Activated T-helper 17 cell treated with anti-CD3 and anti-CD28 coated beads, Interleukin-2, amount 50 U/mL, for 72 hours (primary cell): ENCODE results near the gene PTPA. TPM values are rescaled to one million over a fixed set of nuclear protein-coding genes. Genes with fewer than 3 reads are reported as not detected.
"Not testable (repeated sequence)": the region's sequence is repeated elsewhere in the genome, so short reads cannot be mapped to it uniquely, and the experiment has no call there.

Source experiments
- ATAC-seq: fragments of 150-1000 bp; cut with Tn5 transposase; replicated peaks from 2 replicates; pipeline ENCODE4 v1.10.0; 2021; ENCODE audit warnings: mild to moderate bottlenecking, moderate library complexity
- H3K27ac Mint-ChIP-seq: one replicate; pipeline ENCODE4 v1.8.0; 2022; ENCODE audit warnings: mixed read lengths
- H3K27me3 Mint-ChIP-seq: one replicate; pipeline ENCODE4 v1.8.0; 2022; ENCODE audit warnings: mixed read lengths
- H3K36me3 Mint-ChIP-seq: one replicate; pipeline ENCODE4 v1.8.0; 2022; ENCODE audit warnings: low read depth, mild to moderate bottlenecking, mixed read lengths
- H3K4me1 Mint-ChIP-seq: one replicate; pipeline ENCODE4 v1.8.0; 2022; ENCODE audit warnings: mixed read lengths
- H3K4me3 Mint-ChIP-seq: one replicate; pipeline ENCODE4 v1.8.0; 2022; ENCODE audit warnings: mild to moderate bottlenecking, mixed read lengths
- H3K9me3 Mint-ChIP-seq: one replicate; pipeline ENCODE4 v1.8.0; 2022; ENCODE audit warnings: mixed read lengths
- total RNA-seq, 2 donors: library from RNA; stranded (reverse); gene quantifications; one replicate each; pipeline ENCODE4 v1.2.3, GENCODE V29; 2022

The PTPA gene
- total RNA-seq, 2 donors from 2014 or later: 77.9 to 131 TPM

DNA sequence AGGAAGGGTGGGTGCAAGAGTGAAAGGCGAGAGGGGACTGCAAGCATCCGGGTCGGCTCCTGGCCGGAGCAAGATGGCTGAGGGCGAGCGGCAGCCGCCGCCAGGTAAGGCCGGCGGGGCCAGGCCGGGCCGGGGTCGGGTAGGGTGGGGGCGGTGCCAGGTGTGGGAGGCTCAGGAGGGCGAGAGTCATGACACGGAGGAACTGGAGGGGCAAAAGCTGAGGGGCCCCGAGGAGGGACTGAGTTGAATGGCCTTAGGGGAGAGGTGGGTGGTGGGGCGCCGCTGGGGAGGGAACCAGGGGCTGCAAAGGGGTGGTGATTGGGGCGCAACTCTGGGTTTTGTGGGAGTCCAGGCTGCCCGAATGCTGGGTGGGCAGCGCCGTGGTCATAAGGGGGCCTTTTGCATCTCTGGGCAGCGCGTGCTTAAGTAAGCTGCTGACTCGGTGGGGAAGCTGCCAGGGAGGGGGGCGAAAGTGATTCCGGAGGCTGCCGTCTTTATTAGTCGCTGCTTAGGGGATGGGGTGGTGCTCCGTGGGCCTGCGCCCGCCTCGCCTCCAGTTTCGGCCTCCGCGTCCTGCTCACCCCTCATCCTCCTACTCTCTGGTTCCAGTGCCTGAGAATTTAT is 425 bp downstream of the PTPA start:
- no peak for ATAC-seq
- H3K27ac Mint-ChIP-seq: peak overlapping the region; percentile 90
- peak overlapping the region; percentile 92 for H3K4me3 Mint-ChIP-seq
- no peaks in the 10 kb centered on the region for H3K36me3 Mint-ChIP-seq
- no peaks in the 10 kb centered on the region for H3K9me3 Mint-ChIP-seq
- peaks cover 16% of the 10 kb centered on the region for H3K4me1 Mint-ChIP-seq
- H3K27me3 Mint-ChIP-seq: no peaks in the 10 kb centered on the region

DNA sequence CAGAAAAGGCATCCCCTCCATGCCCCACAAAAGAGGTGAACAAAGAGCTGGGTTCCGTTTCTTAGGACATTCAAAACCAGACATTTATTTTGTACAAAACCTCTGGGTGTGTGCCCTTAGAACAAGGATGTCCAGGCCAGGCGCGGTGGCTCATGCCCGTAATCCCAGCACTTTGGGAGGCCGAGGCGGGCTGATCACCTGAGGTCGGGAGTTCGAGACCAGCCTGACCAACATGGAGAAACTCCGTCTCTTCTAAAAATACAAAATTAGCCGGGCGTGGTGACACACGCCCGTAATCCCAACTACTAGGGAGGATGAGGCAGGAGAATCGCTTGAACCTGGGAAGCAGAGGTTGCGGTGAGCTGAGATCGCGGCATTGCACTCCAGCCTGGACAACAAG is 1.3 kb downstream of the PTPA start:
- H3K27ac Mint-ChIP-seq: peak overlapping the region; percentile 90
- H3K27me3 Mint-ChIP-seq, H3K9me3 Mint-ChIP-seq, H3K36me3 Mint-ChIP-seq, ATAC-seq: not testable (repeated sequence)
- peak overlapping the region; percentile 92 for H3K4me3 Mint-ChIP-seq
- peaks cover 16% of the 10 kb centered on the region for H3K4me1 Mint-ChIP-seq

DNA sequence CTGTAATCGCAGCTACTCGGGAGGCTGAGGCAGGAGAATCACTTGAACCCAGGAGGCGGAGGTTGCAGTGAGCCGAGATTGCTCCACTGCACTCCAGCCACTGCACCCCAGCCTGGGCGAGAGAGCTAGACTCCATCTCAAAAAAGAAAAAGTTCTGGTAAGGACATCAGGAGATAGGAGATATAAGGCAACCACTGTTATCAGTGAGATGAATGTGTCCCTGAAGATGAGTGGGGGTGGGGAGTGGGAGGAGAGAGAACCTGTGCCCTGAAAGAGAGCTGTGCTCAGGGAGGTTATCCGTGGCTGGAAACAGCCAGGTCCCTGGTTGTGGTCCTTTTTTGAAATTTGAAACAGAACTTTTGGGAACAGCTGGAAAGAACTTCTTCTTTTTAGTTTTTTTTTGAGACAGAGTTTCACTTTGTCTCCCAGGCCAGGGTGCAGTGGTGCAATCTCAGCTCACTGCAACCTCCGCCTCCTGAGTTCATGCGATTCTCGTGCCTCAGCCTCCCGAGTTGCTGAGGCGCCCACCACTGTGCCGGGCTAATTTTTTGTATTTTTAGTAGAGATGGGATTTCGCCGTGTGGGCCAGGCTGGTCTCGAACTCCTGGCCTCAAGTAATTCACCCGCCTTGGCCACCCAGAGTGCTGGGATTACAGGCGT is 2.6 kb downstream of the PTPA start:
- peaks cover 14% of the 10 kb centered on the region for H3K4me1 Mint-ChIP-seq
- no peaks in the 10 kb centered on the region for H3K27me3 Mint-ChIP-seq
- H3K9me3 Mint-ChIP-seq: no peaks in the 10 kb centered on the region
- no peak overlapping the region for H3K4me3 Mint-ChIP-seq
- peaks cover under 1% of the 10 kb centered on the region for H3K36me3 Mint-ChIP-seq
- no peak for ATAC-seq
- H3K27ac Mint-ChIP-seq: no peak overlapping the region

DNA sequence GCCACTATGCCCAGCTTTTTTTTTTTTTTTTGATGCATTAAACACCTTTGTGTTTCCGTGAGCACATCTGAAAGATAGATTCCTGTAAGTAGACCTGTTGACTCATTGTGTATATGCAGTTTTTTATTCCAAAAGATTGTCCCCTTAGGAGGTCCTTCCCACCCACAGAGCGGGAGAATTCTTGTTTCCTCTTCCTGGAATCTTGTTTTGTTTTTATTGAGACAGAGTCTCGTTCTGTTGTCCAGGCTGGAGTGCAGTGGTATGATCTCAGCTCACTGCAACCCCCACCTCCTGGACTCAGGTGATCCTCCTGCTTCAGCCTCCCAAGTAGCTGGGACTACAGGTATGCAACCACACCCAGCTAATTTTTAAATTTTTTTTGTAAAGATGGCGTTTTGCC is 7.6 kb downstream of the PTPA start:
- ATAC-seq: no peak
- Mint-ChIP-seq H3K27me3 (no peaks in the 10 kb centered on the region), H3K27ac (no peak overlapping the region), H3K4me1 (peaks cover 5% of the 10 kb centered on the region), H3K36me3 (peaks cover 47% of the 10 kb centered on the region), H3K9me3 (no peaks in the 10 kb centered on the region), H3K4me3 (no peak overlapping the region)

DNA sequence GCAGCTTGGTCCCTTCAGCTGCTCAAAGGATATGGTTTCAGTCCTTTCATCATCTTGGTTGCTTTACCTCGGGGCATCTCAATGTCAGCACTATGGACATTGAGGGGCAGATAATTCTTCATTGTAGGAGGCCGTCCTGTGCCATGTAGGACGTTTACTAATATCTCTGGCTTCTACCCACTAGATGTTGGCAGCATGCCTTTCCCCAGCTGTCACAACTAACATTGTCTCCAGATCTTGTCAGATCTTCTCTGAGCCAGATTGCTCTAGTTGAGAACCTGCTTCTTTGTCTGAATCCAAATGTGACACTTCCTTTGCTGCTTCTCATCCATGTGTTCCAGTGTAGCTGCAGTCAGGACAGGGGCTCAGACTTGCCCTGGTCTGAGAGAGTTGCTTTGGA is 10.3 kb downstream of the PTPA start:
- peaks cover 69% of the 10 kb centered on the region for H3K36me3 Mint-ChIP-seq
- H3K4me3 Mint-ChIP-seq: no peak overlapping the region
- no peaks in the 10 kb centered on the region for H3K27me3 Mint-ChIP-seq
- ATAC-seq: no peak
- H3K9me3 Mint-ChIP-seq: no peaks in the 10 kb centered on the region
- H3K4me1 Mint-ChIP-seq: no peaks in the 10 kb centered on the region
- H3K27ac Mint-ChIP-seq: peak overlapping the region; percentile 78

DNA sequence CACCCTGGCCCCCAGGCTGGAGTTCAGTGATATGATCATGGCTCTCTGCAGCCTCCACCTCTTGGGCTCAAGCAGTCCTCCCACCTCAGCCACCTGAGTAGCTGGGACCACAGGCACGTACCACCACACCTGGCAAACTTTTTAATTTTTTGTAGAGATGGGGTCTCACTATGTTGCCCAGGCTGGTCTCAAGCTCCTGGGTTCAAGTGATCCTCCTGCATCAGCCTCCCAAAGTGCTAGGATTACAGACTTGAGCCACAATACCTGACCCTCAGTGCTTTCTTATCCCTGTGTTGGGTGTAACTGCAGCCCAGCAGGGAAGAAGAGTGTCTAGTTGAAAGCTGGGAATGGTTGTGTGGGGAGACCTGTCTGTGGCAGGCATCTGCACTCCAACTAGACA is 10.9 kb downstream of the PTPA start:
- Mint-ChIP-seq H3K4me3 (no peak overlapping the region), H3K36me3 (peaks cover 75% of the 10 kb centered on the region), H3K4me1 (no peaks in the 10 kb centered on the region), H3K9me3 (no peaks in the 10 kb centered on the region), H3K27me3 (no peaks in the 10 kb centered on the region), H3K27ac (peak overlapping the region; percentile 52)
- no peak for ATAC-seq

DNA sequence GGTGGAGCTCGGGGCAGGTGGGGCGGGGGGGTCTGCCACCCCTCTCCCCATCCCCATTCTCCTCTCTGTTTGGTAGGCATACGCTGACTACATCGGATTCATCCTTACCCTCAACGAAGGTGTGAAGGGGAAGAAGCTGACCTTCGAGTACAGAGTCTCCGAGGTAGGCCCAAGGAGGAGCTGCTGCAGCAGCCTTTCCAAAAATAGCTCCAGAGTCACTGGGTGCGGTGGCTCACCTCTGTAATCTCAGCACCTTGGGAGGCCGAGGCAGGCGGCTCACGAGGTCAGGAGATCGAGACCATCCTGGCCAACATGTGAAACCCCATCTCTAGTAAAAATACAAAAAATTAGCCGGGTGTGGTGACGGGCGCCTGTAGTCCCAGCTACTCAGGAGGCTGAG is 11.8 kb downstream of the PTPA start:
- H3K27ac Mint-ChIP-seq, H3K4me3 Mint-ChIP-seq, H3K27me3 Mint-ChIP-seq, H3K4me1 Mint-ChIP-seq, ATAC-seq, H3K9me3 Mint-ChIP-seq: not testable (repeated sequence)
- peaks cover 84% of the 10 kb centered on the region for H3K36me3 Mint-ChIP-seq

DNA sequence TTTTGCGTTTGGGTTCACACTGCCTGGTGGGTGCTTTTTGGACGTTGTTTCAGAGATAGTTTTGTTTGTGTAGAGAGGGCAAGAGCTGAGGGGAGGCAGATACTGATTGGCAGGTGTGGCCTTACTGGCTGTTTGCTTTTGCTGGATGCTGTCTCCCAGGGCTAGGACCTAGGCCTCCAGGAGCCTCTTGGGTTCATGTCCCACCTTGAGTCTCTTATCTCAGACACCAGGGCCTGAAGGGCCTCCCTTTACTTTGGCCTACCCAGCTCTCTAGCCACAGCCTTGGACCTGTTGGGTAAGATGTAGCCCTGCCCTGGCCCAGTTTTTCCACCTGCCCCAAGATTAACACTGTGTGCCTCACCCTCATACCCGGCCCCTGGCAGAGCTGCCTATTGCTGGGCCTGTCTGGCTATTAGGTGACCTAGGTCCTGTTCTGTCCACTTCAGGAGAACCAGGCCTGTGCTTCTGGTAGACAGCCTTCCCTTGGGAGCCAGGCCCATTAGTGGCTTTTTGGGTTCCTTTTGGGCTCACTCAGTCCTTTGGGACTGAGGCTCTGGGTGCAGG is 13.4 kb downstream of the PTPA start:
- no peaks in the 10 kb centered on the region for H3K27me3 Mint-ChIP-seq
- H3K27ac Mint-ChIP-seq: no peak overlapping the region
- H3K36me3 Mint-ChIP-seq: peaks cover 91% of the 10 kb centered on the region
- no peak for ATAC-seq
- H3K9me3 Mint-ChIP-seq: no peaks in the 10 kb centered on the region
- no peak overlapping the region for H3K4me3 Mint-ChIP-seq
- H3K4me1 Mint-ChIP-seq: no peaks in the 10 kb centered on the region

DNA sequence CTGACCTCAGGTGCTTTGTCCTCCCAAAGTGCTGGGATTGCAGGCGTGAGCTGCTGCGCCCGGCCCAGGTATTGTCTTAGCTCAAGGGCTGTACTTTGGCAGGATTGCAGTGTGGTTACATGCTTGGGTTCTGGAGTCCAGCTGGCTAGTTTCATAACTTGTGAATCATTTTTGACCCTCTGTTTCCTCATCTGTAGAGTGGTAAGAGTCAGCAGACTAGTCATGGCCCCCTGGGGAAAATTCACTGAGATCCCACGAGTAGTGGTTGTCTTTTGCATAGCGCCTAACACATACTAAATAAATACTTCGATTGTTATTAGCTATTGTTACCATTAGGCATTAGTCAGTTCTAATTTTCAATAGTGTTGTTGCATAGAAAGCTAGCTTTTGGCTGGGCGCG is 14.3 kb downstream of the PTPA start:
- Mint-ChIP-seq H3K4me1 (no peaks in the 10 kb centered on the region), H3K27me3 (no peaks in the 10 kb centered on the region), H3K27ac (no peak overlapping the region), H3K36me3 (peaks cover 91% of the 10 kb centered on the region), H3K9me3 (no peaks in the 10 kb centered on the region), H3K4me3 (no peak overlapping the region)
- peak; percentile 35 for ATAC-seq

DNA sequence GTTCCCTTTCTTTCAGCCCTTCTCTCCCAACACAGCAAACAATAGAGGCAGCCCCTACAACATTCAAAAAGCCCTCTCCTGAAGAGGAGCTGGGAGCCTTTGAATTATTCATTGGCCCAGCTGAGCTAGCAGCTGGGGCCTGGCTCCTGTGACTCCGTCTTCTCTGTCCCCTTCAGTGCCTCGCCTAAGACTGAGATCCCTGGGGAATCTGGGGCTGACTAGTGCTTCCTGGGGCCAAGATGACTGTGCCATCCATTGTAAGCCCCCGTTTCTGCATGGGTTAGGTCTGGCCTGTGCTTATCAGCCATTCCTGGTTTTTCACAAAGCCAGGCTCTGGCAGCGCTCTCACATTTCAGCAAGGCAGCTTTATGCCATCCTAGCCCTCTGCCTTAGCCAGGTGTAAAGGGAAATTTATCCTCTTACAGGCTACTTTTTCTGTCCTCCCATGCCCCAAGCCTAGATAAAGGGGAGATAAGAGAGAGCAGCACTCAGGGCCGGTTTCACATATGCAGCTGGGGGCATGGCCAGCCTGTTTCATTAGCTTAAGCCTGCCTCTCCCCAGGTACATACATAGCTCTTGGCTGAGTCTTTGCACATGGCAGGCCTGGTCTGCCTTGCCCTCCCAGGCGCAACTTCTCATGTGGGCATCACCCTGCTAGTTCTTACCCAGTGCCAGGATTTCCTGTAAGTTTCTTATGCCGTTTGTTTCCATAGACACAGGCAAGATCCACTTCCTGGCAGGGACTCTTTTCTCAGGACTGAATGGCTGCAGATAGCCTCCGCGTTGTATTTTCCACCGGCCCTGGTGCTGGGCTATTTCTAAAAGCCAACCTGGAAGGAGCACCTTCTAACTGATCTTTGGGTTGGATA is 15.8 kb downstream of the PTPA start:
- Mint-ChIP-seq H3K27me3 (no peaks in the 10 kb centered on the region), H3K36me3 (peaks cover 91% of the 10 kb centered on the region), H3K4me3 (no peak overlapping the region), H3K9me3 (no peaks in the 10 kb centered on the region), H3K27ac (no peak overlapping the region), H3K4me1 (no peaks in the 10 kb centered on the region)
- no peak for ATAC-seq

DNA sequence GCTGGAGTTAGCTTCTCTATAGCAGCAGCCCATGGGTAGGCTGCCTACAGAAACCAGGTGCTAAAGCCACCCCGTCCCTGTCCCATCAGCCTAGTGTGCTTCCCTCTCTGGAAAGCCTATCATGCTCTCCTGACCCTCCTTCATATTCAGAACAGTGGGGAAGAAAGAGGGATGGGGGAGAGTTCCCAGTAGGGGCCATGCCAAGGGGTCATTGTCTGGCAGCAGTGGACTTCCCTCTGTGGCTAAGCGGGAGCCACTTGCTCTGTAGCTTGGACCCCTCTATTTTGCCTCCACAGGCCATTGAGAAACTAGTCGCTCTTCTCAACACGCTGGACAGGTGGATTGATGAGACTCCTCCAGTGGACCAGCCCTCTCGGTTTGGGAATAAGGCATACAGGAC is 17.5 kb downstream of the PTPA start:
- no peaks in the 10 kb centered on the region for H3K27me3 Mint-ChIP-seq
- no peak for ATAC-seq
- no peaks in the 10 kb centered on the region for H3K4me1 Mint-ChIP-seq
- no peaks in the 10 kb centered on the region for H3K9me3 Mint-ChIP-seq
- H3K36me3 Mint-ChIP-seq: peaks cover 86% of the 10 kb centered on the region
- no peak overlapping the region for H3K4me3 Mint-ChIP-seq
- H3K27ac Mint-ChIP-seq: no peak overlapping the region

DNA sequence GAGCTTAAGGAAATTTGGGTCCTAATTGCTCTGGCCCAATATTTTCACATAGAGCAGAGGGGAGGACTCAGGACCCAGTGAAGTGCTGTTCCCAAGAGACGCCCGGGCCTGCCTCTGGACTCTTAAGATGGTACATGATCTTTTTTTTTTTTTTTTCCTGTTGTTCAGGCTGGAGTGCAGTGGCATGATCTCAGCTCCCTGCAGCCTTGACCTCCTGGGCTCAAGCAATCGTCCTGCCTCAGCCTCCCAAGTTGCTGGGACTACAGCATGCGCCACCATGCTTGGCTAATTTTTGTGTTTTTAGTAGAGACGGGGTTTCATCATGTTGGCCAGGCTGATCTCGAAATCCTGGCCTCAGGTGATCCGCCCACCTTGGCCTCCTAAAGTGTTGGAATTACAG is 19.1 kb downstream of the PTPA start:
- H3K27ac Mint-ChIP-seq, H3K4me3 Mint-ChIP-seq, H3K4me1 Mint-ChIP-seq, H3K27me3 Mint-ChIP-seq, H3K9me3 Mint-ChIP-seq, ATAC-seq: not testable (repeated sequence)
- H3K36me3 Mint-ChIP-seq: peaks cover 87% of the 10 kb centered on the region

DNA sequence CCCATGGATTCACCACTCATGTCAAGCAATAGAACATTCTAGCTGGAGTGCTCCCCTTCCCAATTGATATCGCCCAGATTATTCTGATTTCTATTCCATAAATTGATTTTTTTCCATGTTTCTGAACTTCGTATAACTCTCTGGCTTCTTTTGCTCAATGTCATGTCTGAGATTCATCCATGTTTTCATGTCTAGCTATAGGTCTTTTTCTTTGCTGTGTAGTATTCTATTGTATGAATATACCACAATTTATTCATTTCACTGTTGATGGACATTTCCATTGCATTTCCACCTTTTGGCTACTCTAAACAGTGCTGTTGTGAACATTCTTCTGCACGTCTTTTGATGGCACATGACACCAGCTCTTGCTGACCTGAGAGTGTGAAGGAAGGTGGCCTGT is 19.6 kb downstream of the PTPA start:
- Mint-ChIP-seq H3K4me3 (no peak overlapping the region), H3K36me3 (peaks cover 86% of the 10 kb centered on the region), H3K9me3 (no peaks in the 10 kb centered on the region), H3K4me1 (no peaks in the 10 kb centered on the region), H3K27ac (no peak overlapping the region), H3K27me3 (no peaks in the 10 kb centered on the region)
- ATAC-seq: no peak

DNA sequence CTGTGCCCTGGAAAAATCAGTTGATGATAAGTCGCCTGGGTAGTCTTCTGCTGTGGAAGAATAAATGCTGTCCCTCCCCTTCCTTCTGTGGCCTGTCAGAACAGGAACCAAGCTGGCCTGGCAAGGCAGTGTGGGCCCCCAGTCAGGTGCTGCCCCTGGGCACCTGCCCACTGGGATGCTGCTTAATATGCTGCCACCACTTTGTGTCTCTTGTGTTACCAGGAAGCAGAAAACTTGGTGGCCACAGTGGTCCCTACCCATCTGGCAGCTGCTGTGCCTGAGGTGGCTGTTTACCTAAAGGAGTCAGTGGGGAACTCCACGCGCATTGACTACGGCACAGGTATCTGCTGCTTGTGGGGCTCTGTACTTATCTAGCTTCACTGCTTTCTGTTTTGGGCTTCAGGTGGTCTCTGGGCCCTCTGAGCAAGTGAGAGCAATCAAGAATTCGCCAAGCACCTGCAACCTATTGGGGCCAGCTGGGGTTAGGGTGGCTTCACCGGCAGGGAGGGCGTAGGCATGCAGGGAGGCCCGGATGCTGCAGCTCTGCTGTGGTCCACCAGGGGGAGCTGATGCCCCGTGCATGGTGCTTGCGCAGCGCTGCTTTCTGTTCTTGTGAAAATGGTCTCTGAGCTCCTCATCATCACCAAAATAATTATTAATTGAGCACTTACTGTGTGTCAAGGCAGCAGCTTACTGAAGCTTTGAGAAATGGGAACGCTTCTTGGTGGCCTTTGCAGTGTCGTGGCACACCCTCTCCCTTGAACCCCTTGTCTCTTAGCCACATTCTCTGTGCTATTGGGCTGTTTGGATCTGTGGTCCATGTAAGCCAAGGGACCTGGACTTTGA is 20.3 kb downstream of the PTPA start:
- Mint-ChIP-seq H3K27me3 (no peaks in the 10 kb centered on the region), H3K9me3 (no peaks in the 10 kb centered on the region), H3K4me3 (no peak overlapping the region), H3K36me3 (peaks cover 86% of the 10 kb centered on the region), H3K27ac (no peak overlapping the region), H3K4me1 (no peaks in the 10 kb centered on the region)
- ATAC-seq: peak; percentile 99
